Adrenal gland (tissue), 12 donors: Measurements from ENCODE around the gene MTA3. TPM values are rescaled to one million over a fixed set of nuclear protein-coding genes. Genes with fewer than 3 reads are reported as not detected.
"Not testable (repeated sequence)": the region's sequence is repeated elsewhere in the genome, so short reads cannot be mapped to it uniquely, and the experiment has no call there.

Experiments
- DNase-seq, 7 donors: peaks; one replicate each; pipeline ENCODE4 v3.0.0-alpha.2; 2019 to 2020
- H3K27ac ChIP-seq, 5 donors: fragments of 200-600 bp; sonication (generic) in 4 of 5; 1 replicate in 3 of 5; 2 replicates in 2 of 5; pipeline versions ENCODE4 v1.5.1 to v1.8.0; 2016 to 2020; ENCODE audit warnings: mild to moderate bottlenecking in 1 of 5
- H3K27me3 ChIP-seq: fragments of 200-600 bp; 2 replicates; pipeline ENCODE4 v1.8.0; 2021
- H3K36me3 ChIP-seq, 2 donors: fragments of 200-600 bp; replicated peaks in 1 of 2; 1 replicate in 1 of 2; 2 replicates in 1 of 2; pipeline versions ENCODE4 v1.5.1 to v1.8.0; 2018 to 2022
- H3K4me1 ChIP-seq, 2 donors: fragments of 200-600 bp; replicated peaks in 1 of 2; 1 replicate in 1 of 2; 2 replicates in 1 of 2; pipeline versions ENCODE4 v1.5.1 to v1.8.0; 2018 to 2021
- H3K4me3 ChIP-seq, 4 donors: fragments of 200-600 bp; sonication (generic) in 3 of 4; one replicate each; pipeline ENCODE4 v1.5.1; 2016 to 2018
- H3K9me3 ChIP-seq, 3 donors: fragments of 200-600 bp; sonication (generic) in 1 of 3; replicated peaks in 1 of 3; 1 replicate in 2 of 3; 2 replicates in 1 of 3; pipeline versions ENCODE4 v1.5.1 to v1.8.0; 2016 to 2021
- CTCF ChIP-seq, 6 experiments: fragments of 450-650 bp in 4 of 6; fragments of 200-600 bp in 2 of 6; sonication (generic) in 1 of 6; IDR thresholded peaks; 1 replicate in 5 of 6; 2 replicates in 1 of 6; pipeline versions ENCODE4 v1.5.1 to v1.8.0; 2016 to 2021; ENCODE audit warnings: antibody characterized with exemption in 6 of 6, mild to moderate bottlenecking in 2 of 6, moderate library complexity in 1 of 6
- POLR2A ChIP-seq, 2 donors: fragments of 450-650 bp; IDR thresholded peaks; one replicate each; pipeline ENCODE4 v1.6.1; 2017; ENCODE audit warnings: antibody characterized with exemption in 2 of 2, mild to moderate bottlenecking in 2 of 2, moderate library complexity in 1 of 2
- WGBS, 4 donors: extraction: QIAGEN DNeasy Blood & Tissue Kit in 2 of 4; methylation state at CpG; one replicate each; pipeline versions ENCODE4 v1.1.5 to v1.1.7; 2013 to 2017; 5-methylcytosine and 5-hydroxymethylcytosine counted together
- intact Hi-C, 2 donors: fragments of 100-400 bp; cut with DNase I; formaldehyde crosslinking; loops; one replicate each; pipeline versions ENCODE4 v1.14.1 to v1.15.0; 2022 to 2023
- polyA plus RNA-seq, 3 donors: library from polyadenylated mRNA; stranded (reverse); fragments of 200-250 nt in 2 of 3; fragments of 350-450 nt in 1 of 3; fragmentation: Illumina TruSeq in 1 of 3; extraction: RNeasy Lipid Tissue Mini Kit (QIAGEN cat#74804) in 1 of 3; gene quantifications; one replicate each; pipeline ENCODE4 v1.2.3, GENCODE V29; 2013 to 2014
- total RNA-seq, 9 donors: library from RNA; depleted of rRNA in 4 of 9; stranded (reverse); fragments of >200 nt in 4 of 9; fragments of 120-200 nt in 1 of 9; fragmentation: NEBNext Ultra II Directional in 1 of 9; extraction: Animal tissue kit (Norgen Biotek cat#: 25700) in 1 of 9; gene quantifications; one replicate each; pipeline versions ENCODE4 v1.1.0 to v1.2.4, GENCODE V29; 2013 to 2023
- donor health status: healthy with polysubstance abuse.
- donor health status: Bipolar disorder and iron deficiency.
- donor health status: DM: yes; HTN: yes; CAD: no.
- donor health status: DM: no; HTN: no; CAD: no.
- donor health status: DM: no; HTN: no; CAD: no.
- donor health status: DM: yes; HTN: yes; CAD: no.

Gene MTA3
- total and polyA plus RNA-seq, 12 donors = 51.5 to 168 (median 91.2) TPM

- Histone ChIP-seq H3K27ac (peak overlapping the region in 2 of 5 donors; percentile 52 to 73), H3K9me3 (no peaks in the 10 kb centered on the region), H3K4me3 (no peak overlapping the region), H3K4me1 (peaks cover 30 to 32% of the 10 kb centered on the region in 2 donors), H3K27me3 (no peaks in the 10 kb centered on the region), H3K36me3 (no peaks in the 10 kb centered on the region)
- intact Hi-C loops = no loop called here
- 64 to 81% (median 70%) methylated on average over 2 of the region's 2 CpGs for WGBS, 4 donors
- DNase-seq = no peak
- TF ChIP-seq POLR2A (IDR thresholded peaks at IDR 0.05) (no peak), CTCF (IDR thresholded peaks at IDR 0.05) (no peak)
Measured at GRCh38 chr2:42726680-42727079, 158.2 kb downstream of the MTA3 start.

- intact Hi-C loops, DNase-seq, H3K27me3 ChIP-seq, H3K27ac ChIP-seq, H3K4me3 ChIP-seq, H3K9me3 ChIP-seq, H3K36me3 ChIP-seq: not testable (repeated sequence)
- H3K4me1 ChIP-seq = peaks cover 18 to 25% of the 10 kb centered on the region in 2 donors
- WGBS, 4 donors = 88 to 100% (median 94%) methylated on average over 4 of the region's 4 CpGs
Measured at GRCh38 chr2:42731316-42731715, 162.9 kb downstream of the MTA3 start.

- intact Hi-C loops = no loop called here
- Histone ChIP-seq H3K36me3 (no peaks in the 10 kb centered on the region), H3K27me3 (no peaks in the 10 kb centered on the region), H3K4me3 (no peak overlapping the region), H3K9me3 (no peaks in the 10 kb centered on the region), H3K4me1 (peaks cover 4 to 9% of the 10 kb centered on the region in 2 donors), H3K27ac (no peak overlapping the region)
- no peak for TF ChIP-seq CTCF (IDR thresholded peaks at IDR 0.05)
- TF ChIP-seq POLR2A (IDR thresholded peaks at IDR 0.05) = no peak
- WGBS, 4 donors = 89 to 100% (median 94%) methylated on average over 1 of the region's 1 CpG
- no peak for DNase-seq
Measured at GRCh38 chr2:42733852-42734251, 165.4 kb downstream of the MTA3 start.

- Histone ChIP-seq H3K4me3 (no peak overlapping the region), H3K27me3 (no peaks in the 10 kb centered on the region), H3K36me3 (peaks cover 0 to 8% of the 10 kb centered on the region in 2 donors), H3K27ac (no peak overlapping the region), H3K9me3 (no peaks in the 10 kb centered on the region), H3K4me1 (no peaks in the 10 kb centered on the region)
- intact Hi-C loops = no loop called here
- TF ChIP-seq POLR2A (IDR thresholded peaks at IDR 0.05) (no peak), CTCF (IDR thresholded peaks at IDR 0.05) (no peak)
- no peak for DNase-seq
Measured at GRCh38 chr2:42736598-42737322, 168.3 kb downstream of the MTA3 start.

GRCh38 chr2:42741140-42741539 is 172.7 kb downstream of the MTA3 start:
- H3K36me3 ChIP-seq = peaks cover 0 to 8% of the 10 kb centered on the region in 2 donors
- H3K9me3 ChIP-seq = no peaks in the 10 kb centered on the region
- H3K27me3 ChIP-seq = no peaks in the 10 kb centered on the region
- no peaks in the 10 kb centered on the region for H3K4me1 ChIP-seq
- DNase-seq = no peak
- H3K27ac ChIP-seq = no peak overlapping the region
- H3K4me3 ChIP-seq = no peak overlapping the region
- TF ChIP-seq CTCF (IDR thresholded peaks at IDR 0.05) (no peak), POLR2A (IDR thresholded peaks at IDR 0.05) (no peak)
- intact Hi-C loops = no loop called here
- 78 to 82% (median 80%) methylated on average over 3 of the region's 3 CpGs for WGBS, 4 donors
